Thyroid gland (tissue), 4 donors: ENCODE measurements around the gene CPD. TPM values are rescaled to one million over a fixed set of nuclear protein-coding genes. Genes with fewer than 3 reads are reported as not detected.

Experiments used
- DNase-seq, 2 donors: peaks; one replicate each; pipeline ENCODE4 v3.0.0-alpha.2; 2019
- H3K27ac ChIP-seq, 3 donors: fragments of 200-600 bp; sonication (generic); 1 replicate in 2 of 3; 2 replicates in 1 of 3; pipeline ENCODE4 v1.5.1; 2016 to 2019; ENCODE audit warnings: mild to moderate bottlenecking in 1 of 3, moderate library complexity in 1 of 3
- H3K27me3 ChIP-seq: fragments of 200-600 bp; sonication (generic); one replicate; pipeline ENCODE4 v1.5.1; 2019
- H3K36me3 ChIP-seq, 2 donors: fragments of 200-600 bp; sonication (generic); one replicate each; pipeline ENCODE4 v1.5.1; 2016 to 2019
- H3K4me1 ChIP-seq, 2 donors: fragments of 200-600 bp; sonication (generic); one replicate each; pipeline ENCODE4 v1.5.1; 2017 to 2019
- H3K4me3 ChIP-seq, 3 donors: fragments of 200-600 bp; sonication (generic); replicated peaks in 1 of 3; 1 replicate in 2 of 3; 2 replicates in 1 of 3; pipeline ENCODE4 v1.5.1; 2016; ENCODE audit warnings: mild to moderate bottlenecking in 1 of 3
- H3K9me3 ChIP-seq: fragments of 200-600 bp; sonication (generic); one replicate; pipeline ENCODE4 v1.5.1; 2017
- CTCF ChIP-seq, 6 experiments: fragments of 200-600 bp in 3 of 6; fragments of 450-650 bp in 3 of 6; sonication (generic) in 3 of 6; IDR thresholded peaks; one replicate each; pipeline ENCODE4 v1.5.1; 2016 to 2019; ENCODE audit warnings: antibody characterized with exemption in 6 of 6, mild to moderate bottlenecking in 2 of 6, inconsistent platforms in 1 of 6, moderate library complexity in 1 of 6
- POLR2A ChIP-seq, 2 donors: fragments of 450-650 bp; IDR thresholded peaks; one replicate each; pipeline ENCODE4 v1.6.1; 2017; ENCODE audit warnings: antibody characterized with exemption in 2 of 2, mild to moderate bottlenecking in 2 of 2, moderate library complexity in 1 of 2
- WGBS, 2 donors: methylation state at CpG; one replicate each; pipeline ENCODE4 v1.1.5; 2017; 5-methylcytosine and 5-hydroxymethylcytosine counted together
- intact Hi-C: fragments of 100-400 bp; cut with DNase I; formaldehyde crosslinking; loops from one replicate; pipeline ENCODE4 v1.15.1; 2023
- small RNA-seq: library from RNA; depleted of rRNA; stranded (forward); fragments of <200 nt; gene quantifications from one replicate; pipeline ENCODE3, GENCODE V24; 2016
- total RNA-seq, 4 donors: library from RNA; depleted of rRNA; stranded (reverse); fragments of >200 nt; gene quantifications; one replicate each; pipeline ENCODE4 v1.2.3, GENCODE V29; 2016

Gene CPD
- total RNA-seq, 4 donors from 2014 or later, result 58.2 to 102 (median 79.9) TPM

- peaks cover 0 to 12% of the 10 kb centered on the region in 2 donors for H3K36me3 ChIP-seq
- H3K27me3 ChIP-seq, result no peaks in the 10 kb centered on the region
- H3K27ac ChIP-seq, result no peak overlapping the region
- H3K9me3 ChIP-seq, result no peaks in the 10 kb centered on the region
- WGBS, 2 donors, result 100% methylated on average over 1 of the region's 1 CpG
- TF ChIP-seq CTCF (IDR thresholded peaks at IDR 0.05), result no peak
- TF ChIP-seq POLR2A (IDR thresholded peaks at IDR 0.05), result no peak
- intact Hi-C loops, result no loop called here
- H3K4me3 ChIP-seq, result no peak overlapping the region
- no peak for DNase-seq
- no peaks in the 10 kb centered on the region for H3K4me1 ChIP-seq
Observed at GRCh38 chr17:30513346-30513745, 134.6 kb downstream of the CPD start.

GRCh38 chr17:30514895-30515596, 136.3 kb downstream of the CPD start:
- intact Hi-C loops, result no loop called here
- no peak for TF ChIP-seq CTCF (IDR thresholded peaks at IDR 0.05)
- TF ChIP-seq POLR2A (IDR thresholded peaks at IDR 0.05), result no peak
- WGBS, 2 donors, result 94 to 96% methylated on average over 3 of the region's 3 CpGs
- Histone ChIP-seq H3K27ac (no peak overlapping the region), H3K9me3 (no peaks in the 10 kb centered on the region), H3K4me3 (no peak overlapping the region), H3K36me3 (peaks cover 0 to 12% of the 10 kb centered on the region in 2 donors), H3K27me3 (no peaks in the 10 kb centered on the region), H3K4me1 (no peaks in the 10 kb centered on the region)
- no peak for DNase-seq

GRCh38 chr17:30517786-30518185, 139.1 kb downstream of the CPD start:
- no peaks in the 10 kb centered on the region for H3K9me3 ChIP-seq
- H3K4me1 ChIP-seq, result no peaks in the 10 kb centered on the region
- H3K4me3 ChIP-seq, result no peak overlapping the region
- 89 to 93% methylated on average over 1 of the region's 1 CpG for WGBS, 2 donors
- no peak for DNase-seq
- no peak overlapping the region for H3K27ac ChIP-seq
- TF ChIP-seq POLR2A (IDR thresholded peaks at IDR 0.05), result no peak
- no peak for TF ChIP-seq CTCF (IDR thresholded peaks at IDR 0.05)
- intact Hi-C loops, result no loop called here
- H3K36me3 ChIP-seq, result peaks cover 21 to 26% of the 10 kb centered on the region in 2 donors
- H3K27me3 ChIP-seq, result no peaks in the 10 kb centered on the region

- no peaks in the 10 kb centered on the region for H3K9me3 ChIP-seq
- WGBS, 2 donors, result 76 to 88% methylated on average over 5 of the region's 5 CpGs
- intact Hi-C loops, result no loop called here
- no peak for DNase-seq
- no peaks in the 10 kb centered on the region for H3K27me3 ChIP-seq
- no peaks in the 10 kb centered on the region for H3K4me1 ChIP-seq
- H3K4me3 ChIP-seq, result no peak overlapping the region
- peaks cover 18 to 21% of the 10 kb centered on the region in 2 donors for H3K36me3 ChIP-seq
- no peak overlapping the region for H3K27ac ChIP-seq
- TF ChIP-seq CTCF (IDR thresholded peaks at IDR 0.05) (no peak), POLR2A (IDR thresholded peaks at IDR 0.05) (no peak)
Observed at GRCh38 chr17:30519166-30519565, 140.4 kb downstream of the CPD start.

Small RNAs within 50 kb of the gene (small RNA-seq; reads per million reads assigned to genes)
- gene RF00019 (not detected), gene RNU6-990P (not detected)

Other genes with a start within 250 kb of the CPD start
- 1 to 10 TPM in 1 of 4 donors, under 1 TPM in 3; under 0.01 to 4.9 (median 0.20) TPM for gene SLC6A4, start 143.2 kb upstream of the CPD start, total RNA-seq
- gene BLMH, start 87.0 kb upstream of the CPD start, total RNA-seq, result 10 to 100 TPM; 17.5 to 31.7 (median 27.1) TPM
- gene TMIGD1, start 44.9 kb upstream of the CPD start, total RNA-seq, result not detected
- gene GOSR1, start 98.5 kb downstream of the CPD start, total RNA-seq, result 10 to 100 TPM; 36.3 to 70.4 (median 54.7) TPM